Erythroblast (primary cell): ENCODE results near the gene ADAMTS12.

ENCODE experiments used
- DNase-seq, 2 experiments: peaks; one replicate each; lab custom pipeline; 2025; lab: John Stamatoyannopoulos, UW
- GATA1 ChIP-seq: IDR thresholded peaks from 2 replicates; pipeline ENCODE4 v1.6.1; 2011; ENCODE audit warnings: low read depth, mild to moderate bottlenecking, control low read depth, low read length, moderate library complexity
- POLR2A ChIP-seq: IDR thresholded peaks from 2 replicates; pipeline ENCODE4 v1.6.1; 2011; ENCODE audit warnings: mild to moderate bottlenecking, low read length

Gene ADAMTS12

GRCh38 chr5:33827018-33827707 is 64.6 kb downstream of the ADAMTS12 start:
- TF ChIP-seq GATA1 (no peak), POLR2A (no peak)
- DNase-seq = no peak

GRCh38 chr5:33824516-33825195 is 67.1 kb downstream of the ADAMTS12 start:
- TF ChIP-seq POLR2A (no peak), GATA1 (no peak)
- DNase-seq = no peak

GRCh38 chr5:33817301-33817700 is 74.5 kb downstream of the ADAMTS12 start:
- DNase-seq = no peak
- no peak for TF ChIP-seq POLR2A
- no peak for TF ChIP-seq GATA1

- DNase-seq = no peak
- TF ChIP-seq GATA1 (no peak), POLR2A (no peak)
These were observed 75.0 kb downstream of the ADAMTS12 start for GRCh38 chr5:33816791-33817190.

GRCh38 chr5:33812746-33813145 is 79.0 kb downstream of the ADAMTS12 start:
- no peak for TF ChIP-seq POLR2A
- DNase-seq = no peak

- no peak for TF ChIP-seq GATA1
- no peak for TF ChIP-seq POLR2A
- no peak for DNase-seq
These were observed 81.2 kb downstream of the ADAMTS12 start for GRCh38 chr5:33810491-33811120.

- no peak for DNase-seq
- TF ChIP-seq GATA1 (no peak), POLR2A (no peak)
These were observed 81.9 kb downstream of the ADAMTS12 start for GRCh38 chr5:33809936-33810335.

GRCh38 chr5:33808699-33809098 is 83.1 kb downstream of the ADAMTS12 start:
- TF ChIP-seq POLR2A (no peak), GATA1 (no peak)
- DNase-seq = no peak

GRCh38 chr5:33807771-33808170 is 84.0 kb downstream of the ADAMTS12 start:
- no peak for DNase-seq

GRCh38 chr5:33806738-33807442 is 84.9 kb downstream of the ADAMTS12 start:
- DNase-seq = no peak
- TF ChIP-seq POLR2A = no peak
- TF ChIP-seq GATA1 = no peak

More at GRCh38 chr5:33807771-33808170, 84.0 kb downstream of the ADAMTS12 start:
- TF ChIP-seq GATA1 (no peak), POLR2A (no peak)

GRCh38 chr5:33801292-33801691 is 90.5 kb downstream of the ADAMTS12 start:
- no peak for DNase-seq

GRCh38 chr5:33800241-33800950 is 91.4 kb downstream of the ADAMTS12 start:
- DNase-seq = no peak
- TF ChIP-seq GATA1 = no peak
- TF ChIP-seq POLR2A = no peak

More at GRCh38 chr5:33801292-33801691, 90.5 kb downstream of the ADAMTS12 start:
- no peak for TF ChIP-seq GATA1
- no peak for TF ChIP-seq POLR2A

GRCh38 chr5:33795496-33795895 is 96.3 kb downstream of the ADAMTS12 start:
- DNase-seq = no peak
- TF ChIP-seq GATA1 (no peak), POLR2A (no peak)
